Measurements from ENCODE around the gene SMIM38.

Gene SMIM38

GRCh38 chr11:69155302-69156234 lies at the start of gene SMIM38:
Gene SMIM38, plus strand, starts transcription at chr11:69155935. Its CDS starts 1,912 bp downstream, at chr11:69157847.
- Mint-ChIP-seq H3K27me3 (peaks cover 5% of the 10 kb centered on the region), H3K4me1 (peaks cover 7% of the 10 kb centered on the region), H3K9me3 (no peaks in the 10 kb centered on the region), H3K36me3 (peaks cover under 1% of the 10 kb centered on the region), H3K27ac (peak within 1 kb of the TSS; percentile 71), H3K4me3 (no peak within 1 kb of the TSS)
- DNase-seq (ENCODE audit: low spot score in 2 of 2), result no peak
- peak; percentile 76 for ATAC-seq (ENCODE audit: low read depth)

GRCh38 chr11:69106031-69106811 lies 49.5 kb upstream of the SMIM38 start:
- Mint-ChIP-seq H3K4me1 (peaks cover 5% of the 10 kb centered on the region), H3K9me3 (peaks cover 8% of the 10 kb centered on the region), H3K27ac (no peak overlapping the region), H3K36me3 (peaks cover 12% of the 10 kb centered on the region), H3K4me3 (no peak overlapping the region), H3K27me3 (peaks cover 8% of the 10 kb centered on the region)
- no peak for DNase-seq (ENCODE audit: low spot score in 2 of 2)
- ATAC-seq (ENCODE audit: low read depth), result no peak

DNA sequence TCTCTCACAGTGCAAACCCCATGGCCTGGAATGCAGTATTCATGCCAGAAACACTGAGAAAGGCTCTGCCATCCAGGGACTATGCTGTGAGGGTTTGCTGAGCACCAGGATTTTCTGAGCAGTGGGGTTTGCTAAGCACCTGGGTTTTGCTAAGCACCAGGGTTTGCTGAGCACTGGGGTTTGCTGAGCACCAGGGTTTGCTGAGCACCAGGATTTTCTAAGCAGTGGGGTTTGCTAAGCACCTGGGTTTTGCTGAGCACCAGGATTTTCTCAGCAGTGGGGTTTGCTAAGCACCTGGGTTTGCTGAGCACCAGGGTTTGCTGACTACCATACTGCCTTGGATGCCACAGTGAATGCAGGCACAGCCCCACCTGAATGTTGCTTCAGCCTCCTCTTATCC lies 48.3 kb upstream of the SMIM38 start:
- Mint-ChIP-seq H3K36me3 (peaks cover 12% of the 10 kb centered on the region), H3K9me3 (peaks cover 8% of the 10 kb centered on the region)

GRCh38 chr11:69108030-69108429 lies 47.7 kb upstream of the SMIM38 start:
- no peak for ATAC-seq (ENCODE audit: low read depth)

More for the DNA sequence above, 48.3 kb upstream of the SMIM38 start:
- Mint-ChIP-seq H3K4me3 (no peak overlapping the region), H3K27me3 (peaks cover 8% of the 10 kb centered on the region), H3K4me1 (peaks cover 5% of the 10 kb centered on the region), H3K27ac (no peak overlapping the region)
- DNase-seq (ENCODE audit: low spot score in 2 of 2) (no peak), ATAC-seq (ENCODE audit: low read depth) (no peak)

DNA sequence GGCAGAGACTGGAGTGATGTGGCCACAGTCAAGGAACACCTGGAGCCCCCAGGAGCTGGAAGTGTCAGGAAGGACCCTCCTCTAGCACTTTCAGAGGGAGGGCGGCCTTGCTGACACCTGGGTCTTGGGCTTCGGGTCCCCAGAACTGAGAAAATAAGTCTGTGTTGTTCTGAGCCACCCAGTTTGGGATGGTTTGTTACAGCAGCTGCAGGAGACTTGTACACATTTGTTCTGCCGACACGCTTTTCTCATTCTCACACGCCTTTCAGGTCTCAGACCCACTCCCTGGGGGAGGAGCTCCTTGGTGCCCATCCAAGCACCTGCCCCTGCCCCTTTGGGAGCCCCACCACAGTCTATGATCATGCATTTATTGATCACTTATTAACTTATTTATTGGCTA lies 47.2 kb upstream of the SMIM38 start:
- peaks cover 8% of the 10 kb centered on the region for H3K27me3 Mint-ChIP-seq
- DNase-seq (ENCODE audit: low spot score in 2 of 2) (no peak), ATAC-seq (ENCODE audit: low read depth) (no peak)
- no peak overlapping the region for H3K4me3 Mint-ChIP-seq
- H3K9me3 Mint-ChIP-seq, result peaks cover 8% of the 10 kb centered on the region
- peaks cover 5% of the 10 kb centered on the region for H3K4me1 Mint-ChIP-seq
- no peak overlapping the region for H3K27ac Mint-ChIP-seq
- H3K36me3 Mint-ChIP-seq, result peaks cover 12% of the 10 kb centered on the region

More at GRCh38 chr11:69108030-69108429, 47.7 kb upstream of the SMIM38 start:
- Mint-ChIP-seq H3K27me3 (peaks cover 8% of the 10 kb centered on the region), H3K4me1 (peaks cover 5% of the 10 kb centered on the region), H3K27ac (no peak overlapping the region), H3K36me3 (peaks cover 12% of the 10 kb centered on the region), H3K9me3 (peaks cover 8% of the 10 kb centered on the region), H3K4me3 (no peak overlapping the region)
- no peak for DNase-seq (ENCODE audit: low spot score in 2 of 2)

- Mint-ChIP-seq H3K4me3 (no peak overlapping the region), H3K4me1 (peaks cover 5% of the 10 kb centered on the region), H3K36me3 (peaks cover 12% of the 10 kb centered on the region), H3K9me3 (peaks cover 8% of the 10 kb centered on the region), H3K27ac (no peak overlapping the region), H3K27me3 (peaks cover 8% of the 10 kb centered on the region)
- ATAC-seq (ENCODE audit: low read depth), result no peak
- no peak for DNase-seq (ENCODE audit: low spot score in 2 of 2)
These were observed 46.6 kb upstream of the SMIM38 start for GRCh38 chr11:69109101-69109500.

GRCh38 chr11:69110451-69110850 lies 45.3 kb upstream of the SMIM38 start:
- ATAC-seq (ENCODE audit: low read depth), result no peak
- Mint-ChIP-seq H3K36me3 (peaks cover 12% of the 10 kb centered on the region), H3K9me3 (peaks cover 8% of the 10 kb centered on the region), H3K27me3 (peaks cover 8% of the 10 kb centered on the region), H3K27ac (no peak overlapping the region), H3K4me1 (peaks cover 5% of the 10 kb centered on the region), H3K4me3 (no peak overlapping the region)
- DNase-seq (ENCODE audit: low spot score in 2 of 2), result no peak

- peaks cover 12% of the 10 kb centered on the region for H3K36me3 Mint-ChIP-seq
- no peak overlapping the region for H3K4me3 Mint-ChIP-seq
- H3K9me3 Mint-ChIP-seq, result peaks cover 8% of the 10 kb centered on the region
- no peak overlapping the region for H3K27ac Mint-ChIP-seq
- H3K27me3 Mint-ChIP-seq, result peaks cover 8% of the 10 kb centered on the region
- DNase-seq (ENCODE audit: low spot score in 2 of 2) (no peak), ATAC-seq (ENCODE audit: low read depth) (no peak)
- H3K4me1 Mint-ChIP-seq, result peaks cover 5% of the 10 kb centered on the region
These were observed 43.9 kb upstream of the SMIM38 start for GRCh38 chr11:69111624-69112542.

- ATAC-seq (ENCODE audit: low read depth) (no peak), DNase-seq (ENCODE audit: low spot score in 2 of 2) (no peak)
- H3K36me3 Mint-ChIP-seq, result peaks cover 8% of the 10 kb centered on the region
- no peak overlapping the region for H3K27ac Mint-ChIP-seq
- peaks cover 8% of the 10 kb centered on the region for H3K9me3 Mint-ChIP-seq
- H3K4me1 Mint-ChIP-seq, result peaks cover 5% of the 10 kb centered on the region
- peaks cover 5% of the 10 kb centered on the region for H3K27me3 Mint-ChIP-seq
- H3K4me3 Mint-ChIP-seq, result no peak overlapping the region
These were observed 42.5 kb upstream of the SMIM38 start for GRCh38 chr11:69113226-69113625.

DNA sequence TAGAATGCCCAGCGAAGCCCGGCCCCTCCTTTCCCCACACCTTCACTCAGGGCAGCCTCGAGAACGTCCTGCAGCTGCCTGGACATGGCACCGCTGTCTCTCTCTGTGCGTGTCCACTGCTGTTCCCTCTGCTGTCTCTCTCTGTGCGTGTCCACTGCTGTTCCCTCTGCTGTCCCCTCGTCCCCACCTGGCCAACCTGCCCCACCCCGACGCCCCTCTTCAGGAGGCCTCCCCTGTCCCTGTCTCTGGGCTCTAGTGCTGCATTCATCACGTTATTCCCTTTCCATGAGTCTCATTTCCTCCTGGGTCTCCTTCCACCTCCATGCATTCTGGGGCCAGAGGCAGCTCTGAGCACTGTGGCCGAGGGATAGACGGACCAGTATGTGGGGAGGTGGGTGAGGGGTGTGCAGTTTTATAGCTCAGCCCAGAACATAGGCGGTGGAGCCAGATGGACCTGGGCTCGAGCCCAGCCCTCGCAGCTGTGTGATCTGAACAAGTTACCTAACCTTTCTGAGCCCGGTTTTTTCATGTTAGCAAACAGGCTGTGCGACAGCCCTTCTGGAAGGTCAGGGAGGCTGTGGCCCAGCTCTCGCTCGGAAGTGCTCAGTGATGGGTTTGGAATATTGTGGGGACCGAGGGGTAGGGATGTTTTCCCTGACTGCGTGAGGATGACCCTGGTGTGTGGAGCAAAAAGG lies 41.9 kb upstream of the SMIM38 start:
- Mint-ChIP-seq H3K36me3 (peaks cover 5% of the 10 kb centered on the region), H3K4me3 (no peak overlapping the region), H3K27me3 (peaks cover 5% of the 10 kb centered on the region), H3K4me1 (peaks cover 5% of the 10 kb centered on the region), H3K9me3 (peaks cover 8% of the 10 kb centered on the region), H3K27ac (no peak overlapping the region)
- ATAC-seq (ENCODE audit: low read depth) (no peak), DNase-seq (ENCODE audit: low spot score in 2 of 2) (no peak)

GRCh38 chr11:69114362-69114761 lies 41.4 kb upstream of the SMIM38 start:
- peaks cover 5% of the 10 kb centered on the region for H3K4me1 Mint-ChIP-seq
- no peak overlapping the region for H3K27ac Mint-ChIP-seq
- peaks cover 8% of the 10 kb centered on the region for H3K9me3 Mint-ChIP-seq
- peaks cover 5% of the 10 kb centered on the region for H3K27me3 Mint-ChIP-seq
- no peak for ATAC-seq (ENCODE audit: low read depth)
- peaks cover 5% of the 10 kb centered on the region for H3K36me3 Mint-ChIP-seq
- no peak overlapping the region for H3K4me3 Mint-ChIP-seq
- DNase-seq (ENCODE audit: low spot score in 2 of 2), result no peak

- H3K27ac Mint-ChIP-seq, result no peak overlapping the region
- ATAC-seq (ENCODE audit: low read depth) (no peak), DNase-seq (ENCODE audit: low spot score in 2 of 2) (no peak)
- H3K4me1 Mint-ChIP-seq, result peaks cover 5% of the 10 kb centered on the region
- H3K27me3 Mint-ChIP-seq, result peaks cover 5% of the 10 kb centered on the region
- H3K4me3 Mint-ChIP-seq, result no peak overlapping the region
- peaks cover 8% of the 10 kb centered on the region for H3K9me3 Mint-ChIP-seq
- peaks cover 5% of the 10 kb centered on the region for H3K36me3 Mint-ChIP-seq
These were observed 40.8 kb upstream of the SMIM38 start for GRCh38 chr11:69114811-69115523.
